ENCODE measurements around the gene SLC6A4. TPM values are rescaled to one million over a fixed set of nuclear protein-coding genes. Genes with fewer than 3 reads are reported as not detected.
"Not testable (repeated sequence)": the region's sequence is repeated elsewhere in the genome, so short reads cannot be mapped to it uniquely, and the experiment has no call there.

The SLC6A4 gene
- total and polyA plus RNA-seq, 4 experiments from 2014 or later = not detected

DNA sequence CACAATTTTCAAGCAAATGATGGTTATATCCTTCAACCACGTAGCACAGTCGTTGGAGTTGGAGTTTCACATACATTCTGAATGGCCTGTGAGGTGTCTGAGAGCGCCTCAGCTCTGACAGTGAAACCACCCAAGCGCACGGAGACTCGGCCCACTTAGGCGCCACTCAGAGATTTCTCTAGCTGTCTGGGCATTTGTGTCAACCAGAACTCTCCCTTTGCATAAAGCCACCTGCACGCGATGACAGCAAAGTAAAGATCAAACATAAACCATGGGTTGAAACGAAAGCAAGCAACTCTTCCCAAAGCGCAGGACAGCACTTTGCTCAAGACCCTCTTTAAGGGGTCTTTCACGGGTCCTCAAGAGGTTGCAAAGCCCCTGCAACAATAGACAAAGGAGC lies 533 bp downstream of the SLC6A4 start:
- H3K4me3 ChIP-seq (ENCODE audit: low read length in 2 of 2) = no peak overlapping the region
- Mint-ChIP-seq H3K4me3 (peak overlapping the region; percentile 66 to 87 (median 74)), H3K36me3 (no peaks in the 10 kb centered on the region), H3K4me1 (peaks cover 18 to 35% (median 24%) of the 10 kb centered on the region in 4 donors), H3K27me3 (peaks cover 45 to 57% of the 10 kb centered on the region in 2 donors), H3K9me3 (no peaks in the 10 kb centered on the region), H3K27ac (no peak overlapping the region)
- CTCF ChIA-PET (ENCODE audit: partially characterized antibody) = interaction anchor here (0.8 kb wide), 1 partner anchor 130 kb away, joined by 3 read pairs; no protein-coding TSS in a partner anchor
- H3K27ac ChIP-seq (ENCODE audit: low read depth, low read length) = no peak overlapping the region
- H3K4me1 ChIP-seq (ENCODE audit: insufficient read depth, low read length) = peaks cover 20% of the 10 kb centered on the region
- POLR2A ChIA-PET (ENCODE audit: partially characterized antibody) = no interaction called here
- H3K9me3 ChIP-seq (ENCODE audit: control insufficient read depth in 1 of 2, low read length in 2 of 2) = no peaks in the 10 kb centered on the region
- DNase-seq = no peak
- H3K36me3 ChIP-seq (ENCODE audit: insufficient read depth, low read length) = no peaks in the 10 kb centered on the region
- peaks cover 16% of the 10 kb centered on the region for H3K27me3 ChIP-seq (ENCODE audit: insufficient read depth, low read length)
- intact Hi-C loops (cut with micrococcal nuclease) = no loop called here

DNA sequence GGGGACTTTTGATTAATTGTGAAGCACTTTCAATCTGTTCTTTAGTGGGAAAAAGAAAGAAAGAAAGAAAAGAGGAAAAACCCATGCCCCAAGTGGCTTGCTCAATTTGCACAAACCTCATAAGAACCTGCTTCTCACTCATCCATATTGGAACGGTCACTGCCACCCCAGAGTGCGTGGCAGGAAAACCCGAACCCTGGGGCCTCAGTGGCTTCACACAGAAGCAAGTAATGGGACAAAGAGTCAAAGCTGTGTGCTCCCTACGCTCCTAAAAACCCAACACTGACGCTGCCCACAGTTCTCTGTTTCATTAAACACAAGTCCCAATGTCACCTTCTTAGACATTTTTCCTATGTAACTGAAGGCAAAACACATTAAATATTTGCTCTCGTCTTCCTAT lies 1.2 kb downstream of the SLC6A4 start:
- H3K27me3 ChIP-seq (ENCODE audit: insufficient read depth, low read length) = peaks cover 16% of the 10 kb centered on the region
- H3K4me1 ChIP-seq (ENCODE audit: insufficient read depth, low read length) = peaks cover 20% of the 10 kb centered on the region

DNA sequence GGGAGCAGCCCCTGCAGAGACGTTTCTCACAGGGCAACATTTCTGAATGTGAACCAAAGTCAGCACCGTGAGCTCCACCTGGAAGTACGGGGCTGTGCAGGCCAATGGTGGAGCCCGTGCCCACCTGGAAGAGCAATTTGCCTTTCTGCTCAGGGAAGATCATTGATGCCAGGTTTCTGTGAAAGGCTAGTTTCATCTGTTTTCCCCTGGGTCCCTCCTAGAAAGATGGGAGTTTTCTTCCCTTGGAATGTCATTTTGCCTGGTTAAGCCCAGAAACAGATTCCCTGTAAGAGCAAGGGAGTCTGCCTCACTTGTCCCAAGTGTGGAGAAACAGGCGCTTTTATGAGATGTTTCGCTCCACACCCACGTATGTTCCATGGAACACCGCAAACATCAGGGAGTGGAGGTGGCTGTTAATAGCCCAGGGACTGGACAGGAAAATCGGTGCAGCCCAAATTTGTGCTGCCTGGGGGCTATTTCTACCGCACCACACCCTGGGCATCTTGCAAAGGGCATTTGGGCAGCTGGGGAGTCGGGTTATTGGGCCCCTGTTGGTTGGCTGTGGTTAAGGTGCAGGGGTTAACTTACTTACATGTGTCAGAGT lies 2.6 kb downstream of the SLC6A4 start:
- CTCF ChIA-PET (ENCODE audit: partially characterized antibody) = no interaction called here
- H3K4me1 ChIP-seq (ENCODE audit: insufficient read depth, low read length) = peaks cover 20% of the 10 kb centered on the region
- Mint-ChIP-seq H3K4me3 (no peak overlapping the region), H3K4me1 (peaks cover 10 to 27% (median 17%) of the 10 kb centered on the region in 4 donors), H3K27ac (no peak overlapping the region), H3K27me3 (peaks cover 40 to 52% of the 10 kb centered on the region in 2 donors), H3K36me3 (no peaks in the 10 kb centered on the region), H3K9me3 (no peaks in the 10 kb centered on the region)
- intact Hi-C loops (cut with micrococcal nuclease) = no loop called here
- no peak for DNase-seq
- no peaks in the 10 kb centered on the region for H3K9me3 ChIP-seq (ENCODE audit: control insufficient read depth in 1 of 2, low read length in 2 of 2)
- H3K36me3 ChIP-seq (ENCODE audit: insufficient read depth, low read length) = no peaks in the 10 kb centered on the region
- POLR2A ChIA-PET (ENCODE audit: partially characterized antibody) = no interaction called here
- no peak overlapping the region for H3K27ac ChIP-seq (ENCODE audit: low read depth, low read length)
- H3K4me3 ChIP-seq (ENCODE audit: low read length in 2 of 2) = no peak overlapping the region
- peaks cover 12% of the 10 kb centered on the region for H3K27me3 ChIP-seq (ENCODE audit: insufficient read depth, low read length)

More for the DNA sequence above, 1.2 kb downstream of the SLC6A4 start:
- CTCF ChIA-PET (ENCODE audit: partially characterized antibody) = interaction anchor here (0.8 kb wide), 1 partner anchor 129 kb away, joined by 3 read pairs; no protein-coding TSS in a partner anchor
- intact Hi-C loops (cut with micrococcal nuclease) = no loop called here
- Histone ChIP-seq H3K27ac (ENCODE audit: low read depth, low read length) (no peak overlapping the region), H3K9me3 (ENCODE audit: control insufficient read depth in 1 of 2, low read length in 2 of 2) (no peaks in the 10 kb centered on the region), H3K4me3 (ENCODE audit: low read length in 2 of 2) (no peak overlapping the region), H3K36me3 (ENCODE audit: insufficient read depth, low read length) (no peaks in the 10 kb centered on the region)
- Mint-ChIP-seq H3K4me1 (peaks cover 16 to 35% (median 23%) of the 10 kb centered on the region in 4 donors), H3K4me3 (peak overlapping the region in 3 of 8 donors; percentile 66 to 87 (median 75)), H3K9me3 (no peaks in the 10 kb centered on the region), H3K27me3 (peaks cover 41 to 54% of the 10 kb centered on the region in 2 donors), H3K36me3 (no peaks in the 10 kb centered on the region), H3K27ac (no peak overlapping the region)
- DNase-seq = no peak
- POLR2A ChIA-PET (ENCODE audit: partially characterized antibody) = no interaction called here

DNA sequence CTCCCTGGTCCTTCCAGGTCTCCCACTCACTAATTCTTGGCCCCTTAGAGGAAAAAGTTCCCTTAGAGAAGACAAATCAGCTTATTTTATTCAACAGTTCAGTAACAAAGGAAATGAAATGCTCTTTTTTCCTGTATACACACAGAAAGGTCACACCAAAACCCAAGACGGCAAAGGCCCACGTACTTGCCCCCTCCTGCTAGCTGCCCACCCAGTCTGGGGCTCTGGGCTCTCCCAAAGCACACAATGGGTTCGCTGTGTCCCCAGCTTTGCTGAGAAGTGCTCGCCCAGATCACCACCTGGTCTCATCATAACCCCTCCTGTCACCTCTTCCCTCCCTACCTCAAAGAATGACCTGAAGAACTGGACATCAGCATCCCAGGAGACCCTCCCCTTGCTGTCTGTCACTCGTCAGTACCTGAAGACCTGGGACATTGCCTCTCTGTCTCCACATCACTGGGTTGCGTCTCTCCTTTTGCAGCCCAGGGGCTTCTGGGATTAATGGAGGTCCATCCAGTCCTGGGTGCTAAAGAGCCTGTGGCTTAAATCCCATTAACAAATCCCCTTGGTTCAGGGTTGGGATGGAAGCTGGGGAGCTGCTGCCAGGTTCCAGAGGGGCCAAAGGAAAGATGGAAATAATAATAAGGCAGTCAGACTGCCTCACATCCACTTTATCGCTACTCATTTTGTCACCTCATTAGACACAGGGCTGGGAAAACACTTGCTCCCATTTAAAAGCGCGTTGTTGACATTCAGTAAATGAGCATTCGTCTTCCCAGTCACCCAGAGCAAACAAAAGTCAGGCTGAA lies 3.3 kb downstream of the SLC6A4 start:
- Histone ChIP-seq H3K4me3 (ENCODE audit: low read length in 2 of 2) (no peak overlapping the region), H3K27ac (ENCODE audit: low read depth, low read length) (no peak overlapping the region), H3K9me3 (ENCODE audit: control insufficient read depth in 1 of 2, low read length in 2 of 2) (no peaks in the 10 kb centered on the region), H3K4me1 (ENCODE audit: insufficient read depth, low read length) (peaks cover 20% of the 10 kb centered on the region), H3K27me3 (ENCODE audit: insufficient read depth, low read length) (peaks cover 12% of the 10 kb centered on the region), H3K36me3 (ENCODE audit: insufficient read depth, low read length) (no peaks in the 10 kb centered on the region)
- peaks cover 34 to 47% of the 10 kb centered on the region in 2 donors for H3K27me3 Mint-ChIP-seq
- H3K27ac Mint-ChIP-seq = no peak overlapping the region
- no peaks in the 10 kb centered on the region for H3K9me3 Mint-ChIP-seq
- intact Hi-C loops (cut with micrococcal nuclease) = no loop called here
- CTCF ChIA-PET (ENCODE audit: partially characterized antibody) = interaction anchor here (1.1 kb wide), 1 partner anchor 31 kb away, joined by 3 read pairs; no protein-coding TSS in a partner anchor
- H3K4me1 Mint-ChIP-seq = peaks cover 10 to 20% (median 13%) of the 10 kb centered on the region in 4 donors
- DNase-seq = no peak
- POLR2A ChIA-PET (ENCODE audit: partially characterized antibody) = no interaction called here
- no peak overlapping the region for H3K4me3 Mint-ChIP-seq
- no peaks in the 10 kb centered on the region for H3K36me3 Mint-ChIP-seq

DNA sequence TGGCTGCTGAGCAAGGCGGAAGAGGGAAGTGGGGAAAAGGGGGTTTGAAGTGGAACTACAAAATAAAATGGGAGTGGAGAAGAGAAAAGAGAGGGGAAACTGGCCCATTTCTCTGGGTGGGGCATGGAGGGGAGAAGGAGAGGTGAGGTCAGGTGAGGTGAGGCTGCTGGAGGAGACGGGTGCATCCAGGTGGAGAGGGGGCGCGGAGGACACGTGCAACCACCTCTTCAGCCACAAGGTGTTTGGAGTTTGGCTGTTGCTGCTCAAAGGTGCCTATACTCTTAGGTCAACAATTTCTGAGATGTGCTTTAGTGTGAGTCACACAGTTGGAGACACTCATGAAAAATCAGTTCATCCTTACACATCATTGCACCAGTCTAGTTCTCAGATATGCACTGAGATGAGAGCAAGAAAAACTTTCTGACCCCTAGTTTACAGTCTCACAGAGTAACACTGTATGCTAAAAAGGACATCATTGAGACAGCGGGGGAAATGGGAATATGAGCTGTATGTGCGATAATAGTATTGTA lies 4.8 kb downstream of the SLC6A4 start:
- Histone ChIP-seq H3K9me3 (ENCODE audit: control insufficient read depth in 1 of 2, low read length in 2 of 2) (no peaks in the 10 kb centered on the region), H3K27ac (ENCODE audit: low read depth, low read length) (no peak overlapping the region), H3K27me3 (ENCODE audit: insufficient read depth, low read length) (peaks cover 7% of the 10 kb centered on the region), H3K4me3 (ENCODE audit: low read length in 2 of 2) (no peak overlapping the region), H3K36me3 (ENCODE audit: insufficient read depth, low read length) (no peaks in the 10 kb centered on the region), H3K4me1 (ENCODE audit: insufficient read depth, low read length) (peaks cover 9% of the 10 kb centered on the region)
- DNase-seq = no peak
- CTCF ChIA-PET (ENCODE audit: partially characterized antibody) = no interaction called here
- no peaks in the 10 kb centered on the region for H3K36me3 Mint-ChIP-seq
- H3K27ac Mint-ChIP-seq = peak overlapping the region in 1 of 7 donors; percentile 5
- peaks cover 29 to 41% of the 10 kb centered on the region in 2 donors for H3K27me3 Mint-ChIP-seq
- no peak overlapping the region for H3K4me3 Mint-ChIP-seq
- no peaks in the 10 kb centered on the region for H3K9me3 Mint-ChIP-seq
- H3K4me1 Mint-ChIP-seq = peaks cover 6 to 10% (median 8%) of the 10 kb centered on the region in 4 donors
- intact Hi-C loops (cut with micrococcal nuclease) = no loop called here
- POLR2A ChIA-PET (ENCODE audit: partially characterized antibody) = no interaction called here

DNA sequence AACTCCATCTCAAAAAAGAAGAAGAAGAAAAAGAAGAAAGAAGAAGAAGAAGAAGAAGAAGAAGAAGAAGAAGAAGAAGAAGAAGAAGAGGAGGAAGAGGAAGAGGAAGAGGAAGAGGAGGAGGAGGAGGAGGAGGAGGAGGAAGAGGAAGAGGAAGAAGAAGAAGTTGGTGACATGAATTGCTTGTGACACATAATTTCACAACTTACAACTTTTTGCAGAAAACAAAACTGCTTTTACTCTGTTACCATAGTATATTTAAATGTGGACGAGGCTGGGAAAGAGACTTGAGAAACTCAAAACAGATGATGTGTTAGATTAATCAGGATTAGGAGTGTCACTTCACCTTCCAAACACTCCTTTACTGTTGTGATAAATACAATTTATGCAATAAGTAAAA lies 5.5 kb downstream of the SLC6A4 start:
- H3K4me1 ChIP-seq (ENCODE audit: insufficient read depth, low read length); H3K4me1 Mint-ChIP-seq; H3K9me3 ChIP-seq (ENCODE audit: control insufficient read depth in 1 of 2, low read length in 2 of 2); H3K27ac ChIP-seq (ENCODE audit: low read depth, low read length); POLR2A ChIA-PET (ENCODE audit: partially characterized antibody); intact Hi-C loops (cut with micrococcal nuclease); H3K36me3 ChIP-seq (ENCODE audit: insufficient read depth, low read length); H3K9me3 Mint-ChIP-seq; CTCF ChIA-PET (ENCODE audit: partially characterized antibody); H3K27me3 ChIP-seq (ENCODE audit: insufficient read depth, low read length); DNase-seq; H3K36me3 Mint-ChIP-seq; H3K4me3 Mint-ChIP-seq; H3K4me3 ChIP-seq (ENCODE audit: low read length in 2 of 2): not testable (repeated sequence)
- Mint-ChIP-seq H3K27ac (peak overlapping the region in 1 of 7 donors; percentile 42), H3K27me3 (peaks cover 27 to 40% of the 10 kb centered on the region in 2 donors)

DNA sequence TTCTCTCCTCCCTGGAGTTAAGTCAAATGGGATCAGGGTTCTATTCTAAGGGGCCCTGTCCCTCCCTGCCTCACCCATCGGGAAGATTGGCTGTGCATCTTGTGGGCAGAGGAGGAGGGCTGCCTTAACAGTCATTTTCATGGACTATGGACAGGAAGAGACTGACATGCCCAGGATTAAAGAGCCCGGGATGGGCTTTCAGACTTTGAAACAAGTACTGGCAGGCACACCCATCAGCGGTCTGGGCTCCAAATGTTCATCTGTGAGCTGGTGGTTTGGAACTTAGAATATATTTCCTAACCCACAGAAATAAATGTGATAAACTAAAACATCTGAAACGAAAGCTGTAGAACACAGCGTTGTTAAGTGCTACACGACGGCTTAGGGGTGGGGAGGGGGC lies 6.5 kb downstream of the SLC6A4 start:
- Mint-ChIP-seq H3K4me3 (no peak overlapping the region), H3K27ac (peak overlapping the region in 1 of 7 donors; percentile 3), H3K4me1 (no peaks in the 10 kb centered on the region), H3K27me3 (peaks cover 20 to 32% of the 10 kb centered on the region in 2 donors), H3K9me3 (no peaks in the 10 kb centered on the region), H3K36me3 (no peaks in the 10 kb centered on the region)
- intact Hi-C loops (cut with micrococcal nuclease) = no loop called here
- no peaks in the 10 kb centered on the region for H3K9me3 ChIP-seq (ENCODE audit: control insufficient read depth in 1 of 2, low read length in 2 of 2)
- no peak for DNase-seq
- H3K27ac ChIP-seq (ENCODE audit: low read depth, low read length) = no peak overlapping the region
- no peaks in the 10 kb centered on the region for H3K4me1 ChIP-seq (ENCODE audit: insufficient read depth, low read length)
- POLR2A ChIA-PET (ENCODE audit: partially characterized antibody) = no interaction called here
- no peak overlapping the region for H3K4me3 ChIP-seq (ENCODE audit: low read length in 2 of 2)
- no peaks in the 10 kb centered on the region for H3K36me3 ChIP-seq (ENCODE audit: insufficient read depth, low read length)
- CTCF ChIA-PET (ENCODE audit: partially characterized antibody) = interaction anchor here (1.3 kb wide), 1 partner anchor 107 kb away, joined by 3 read pairs; no protein-coding TSS in a partner anchor
- H3K27me3 ChIP-seq (ENCODE audit: insufficient read depth, low read length) = peaks cover 7% of the 10 kb centered on the region

Measured in CD4-positive, alpha-beta memory T cell (primary cell).